GM19395 (cell line): ENCODE data around the gene SIVA1.
"Not testable (repeated sequence)": the region's sequence is repeated elsewhere in the genome, so short reads cannot be mapped to it uniquely, and the experiment has no call there.

Source experiments
- ATAC-seq: cut with Tn5 transposase; IDR thresholded peaks from one replicate; pipeline ENCODE4 v1.9.1; 2021; ENCODE audit warnings: mild to moderate bottlenecking, moderate library complexity; ENCODE audit not compliant: unreplicated experiment

The SIVA1 gene

DNA sequence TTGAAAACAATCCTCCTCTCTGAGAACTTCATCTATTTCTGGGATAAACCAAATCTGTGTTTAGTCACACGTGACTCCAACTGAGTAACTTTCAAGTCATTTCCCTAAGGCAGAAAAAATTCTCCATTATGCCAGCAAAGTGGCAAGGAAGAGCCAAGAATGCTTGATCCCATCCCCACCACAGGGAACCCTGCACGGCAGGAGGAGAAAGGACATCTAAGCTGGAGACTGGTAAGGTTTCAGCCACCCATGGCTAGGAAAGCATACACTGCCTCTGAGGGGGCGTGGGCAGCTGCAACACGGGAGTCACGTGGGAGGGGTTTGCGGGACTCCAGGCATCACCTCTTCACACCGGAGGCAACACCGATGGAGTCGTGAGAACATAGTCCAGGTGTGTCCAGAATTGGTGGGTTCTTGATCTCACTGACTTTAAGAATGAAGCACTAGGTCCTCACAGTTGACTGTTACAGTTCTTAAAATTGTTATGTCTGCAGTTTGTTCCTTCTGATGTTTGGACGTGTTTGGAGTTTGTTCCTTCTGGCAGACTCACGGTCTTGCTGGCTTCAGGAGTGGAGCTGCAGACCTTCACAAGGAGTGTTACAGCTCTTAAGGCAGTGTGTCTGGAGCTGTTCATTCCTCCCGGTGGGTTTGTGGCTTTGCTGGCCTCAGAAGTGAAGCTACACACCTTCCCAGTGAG lies 2.7 kb upstream of the SIVA1 start:
- no peak for ATAC-seq

DNA sequence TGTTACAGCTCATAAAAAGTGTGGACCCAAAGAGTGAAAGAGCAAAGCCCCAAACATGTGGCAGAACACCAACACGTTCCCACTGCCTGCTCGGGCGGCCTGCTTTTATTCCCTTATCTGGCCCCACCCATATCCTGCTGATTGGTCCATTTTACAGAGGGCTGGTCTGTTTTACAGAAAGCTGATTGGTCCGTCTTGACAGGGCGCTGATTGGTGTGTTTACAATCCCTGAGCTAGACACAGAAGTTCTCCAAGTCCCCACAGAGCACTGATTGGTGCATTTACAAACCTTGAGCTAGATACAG lies 2.2 kb upstream of the SIVA1 start:
- not testable (repeated sequence) for ATAC-seq

DNA sequence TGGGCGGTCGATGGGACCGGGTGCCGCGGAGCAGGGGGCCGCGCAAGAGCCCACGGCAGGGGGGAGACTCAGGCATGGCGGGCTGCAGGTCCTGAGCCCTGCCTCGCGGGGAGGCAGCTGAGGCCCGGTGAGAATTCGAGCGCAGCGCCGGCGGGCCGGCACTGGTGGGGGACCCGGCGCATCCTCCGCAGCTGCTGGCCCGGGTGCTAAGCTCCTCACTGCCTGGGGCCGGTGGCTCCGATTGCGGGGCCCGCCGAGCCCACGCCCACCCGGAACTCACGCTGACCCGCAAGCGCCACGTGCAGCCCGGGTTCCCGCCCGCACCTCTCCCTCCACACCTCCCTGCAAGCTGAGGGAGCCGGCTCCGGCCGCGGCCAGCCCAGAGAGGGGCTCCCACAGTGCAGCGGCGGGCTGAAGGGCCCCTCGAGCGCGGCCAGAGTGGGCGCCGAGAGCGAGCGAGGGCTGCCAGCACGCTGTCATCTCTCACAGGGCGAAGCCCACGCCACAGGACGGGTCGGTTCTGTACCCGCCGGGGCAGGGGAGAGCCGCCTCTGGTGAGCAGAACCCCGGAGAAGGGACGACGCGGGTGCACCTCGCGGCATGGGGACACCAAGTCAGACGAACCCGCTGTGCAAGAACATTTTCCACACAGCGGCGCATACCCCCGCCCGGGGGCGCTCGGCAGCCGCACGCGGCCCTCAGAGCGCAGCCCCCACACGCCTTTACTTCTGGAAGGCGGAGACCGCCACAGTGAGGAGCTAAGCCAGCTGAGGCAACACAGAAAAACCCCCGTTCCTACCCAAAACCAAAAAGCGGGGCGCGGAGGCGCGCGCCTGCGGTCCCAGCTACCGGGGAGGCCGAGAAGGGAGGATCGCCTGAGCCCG lies 1.2 kb upstream of the SIVA1 start:
- ATAC-seq: no peak

DNA sequence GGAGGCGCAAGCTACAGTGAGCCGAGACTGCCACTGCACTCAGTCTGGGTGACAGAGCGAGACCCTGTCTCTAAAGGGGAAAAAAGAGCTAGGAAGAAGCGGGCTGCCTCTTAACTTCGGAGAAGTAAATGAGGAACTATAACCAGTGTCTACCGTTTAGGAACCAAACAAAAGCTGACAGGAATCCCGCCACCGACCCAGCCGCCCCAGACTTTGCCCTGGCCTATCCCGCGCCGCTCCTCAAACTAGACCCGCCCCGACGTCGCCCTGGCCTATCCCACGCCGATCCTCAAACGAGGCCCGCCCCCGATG lies 568 bp upstream of the SIVA1 start:
- ATAC-seq: peak; percentile 86

DNA sequence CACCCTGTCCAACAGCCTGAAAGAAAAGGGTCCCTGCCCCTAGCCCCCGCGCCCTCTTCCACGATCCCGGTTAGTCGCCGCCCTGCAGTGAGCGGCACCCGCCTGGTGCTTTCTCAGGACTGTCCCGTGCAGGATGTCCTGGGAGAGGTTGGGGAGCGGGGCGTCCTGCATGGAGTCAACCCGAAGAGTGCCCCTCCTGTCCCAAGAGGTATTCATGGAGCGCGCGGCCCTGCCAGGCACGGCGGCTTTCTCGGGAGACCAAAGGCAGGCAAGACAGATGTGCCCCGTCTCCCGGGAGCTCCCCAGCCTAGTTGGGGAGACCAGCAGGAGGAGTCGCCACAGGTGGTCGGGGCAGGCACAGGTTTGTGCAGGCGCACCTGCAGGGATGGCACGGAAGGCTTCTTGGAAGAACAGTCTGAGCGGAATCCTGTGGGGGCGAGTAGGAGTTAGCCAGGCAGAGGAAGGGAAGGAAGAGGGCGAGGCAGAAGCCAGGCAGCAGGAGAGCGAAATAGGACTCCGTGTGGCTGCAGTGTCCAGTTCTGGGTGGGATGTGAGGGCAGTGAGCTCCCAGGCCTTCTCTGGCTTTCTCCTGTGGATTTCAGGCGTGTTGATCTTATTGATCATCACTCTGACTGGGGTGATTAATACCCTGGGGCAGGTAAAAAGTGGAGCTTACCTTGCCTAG lies 723 bp downstream of the SIVA1 start:
- no peak for ATAC-seq

DNA sequence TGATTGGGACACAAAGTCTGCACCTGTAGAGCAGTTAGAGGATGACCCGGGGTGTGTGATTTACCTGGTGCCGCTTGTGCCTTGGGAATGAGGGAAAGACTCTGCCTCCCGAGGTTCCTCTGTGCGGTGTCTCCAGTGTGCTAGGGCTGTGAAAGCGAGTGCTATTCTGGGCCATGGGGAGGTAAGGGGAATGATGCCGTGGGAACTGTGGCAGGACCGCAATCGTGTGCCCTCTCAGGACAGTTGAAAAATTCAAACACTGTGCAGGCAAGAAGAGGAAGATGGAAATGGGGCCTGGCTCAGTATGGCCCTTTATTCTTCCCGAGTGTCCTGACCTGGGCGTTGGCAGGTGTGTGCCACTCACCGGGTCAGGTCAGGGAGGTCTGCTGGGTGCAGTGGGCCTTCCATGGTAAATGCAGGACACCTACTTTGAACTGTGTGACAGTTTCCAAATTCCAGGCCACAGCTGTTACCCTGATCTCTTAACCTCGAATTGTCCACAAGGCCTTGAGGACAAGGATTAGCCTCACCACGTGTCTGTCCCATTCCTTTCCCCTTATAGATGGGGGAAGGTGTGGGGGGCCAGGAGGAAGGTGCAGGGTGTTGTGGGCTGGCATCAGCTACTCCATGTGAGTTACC lies 1.4 kb downstream of the SIVA1 start:
- no peak for ATAC-seq

DNA sequence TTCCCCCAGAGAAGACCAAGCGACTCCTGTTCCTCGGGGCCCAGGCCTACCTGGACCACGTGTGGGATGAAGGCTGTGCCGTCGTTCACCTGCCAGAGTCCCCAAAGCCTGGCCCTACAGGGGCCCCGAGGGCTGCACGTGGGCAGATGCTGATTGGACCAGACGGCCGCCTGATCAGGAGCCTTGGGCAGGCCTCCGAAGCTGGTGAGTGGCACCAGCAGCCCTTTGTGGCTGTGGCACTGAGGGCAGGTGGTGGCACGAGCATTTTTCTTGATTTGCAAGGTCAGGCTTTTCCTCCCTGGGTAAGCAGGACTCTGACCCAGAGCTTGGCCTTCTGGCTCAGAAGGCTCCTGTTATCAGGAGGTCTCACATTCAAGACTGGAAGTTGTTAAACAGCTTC lies 2.7 kb downstream of the SIVA1 start:
- no peak for ATAC-seq

DNA sequence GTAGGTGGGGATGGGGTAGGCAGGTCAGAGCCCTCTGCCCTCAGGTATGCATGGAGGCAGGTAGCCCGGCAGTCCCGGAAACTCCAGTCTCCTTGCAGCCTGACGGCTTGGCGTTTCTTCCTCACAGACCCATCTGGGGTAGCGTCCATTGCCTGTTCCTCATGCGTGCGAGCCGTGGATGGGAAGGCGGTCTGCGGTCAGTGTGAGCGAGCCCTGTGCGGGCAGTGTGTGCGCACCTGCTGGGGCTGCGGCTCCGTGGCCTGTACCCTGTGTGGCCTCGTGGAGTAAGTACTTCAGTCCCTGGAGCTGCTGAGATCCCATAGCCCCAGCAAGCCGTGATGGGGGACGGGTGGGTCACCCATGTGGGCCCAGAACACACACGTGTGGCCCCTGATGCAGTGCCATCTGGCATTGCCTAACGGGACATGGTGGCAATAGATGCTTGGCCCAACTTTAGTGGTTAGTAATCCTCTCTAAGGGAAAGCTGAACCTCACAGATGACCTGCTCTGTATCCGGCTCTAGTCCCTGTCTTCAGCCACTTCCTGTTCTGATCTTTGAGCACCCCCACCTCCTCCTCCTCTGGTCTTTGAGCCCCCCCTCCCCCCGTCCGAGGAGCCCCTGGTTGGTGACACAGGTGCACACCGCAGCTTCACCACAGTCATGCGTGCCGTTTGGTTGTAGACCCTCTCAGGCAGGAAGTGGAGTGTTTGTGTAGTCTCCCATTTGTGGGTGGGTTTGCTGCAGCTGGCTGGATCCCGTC lies 3.7 kb downstream of the SIVA1 start:
- no peak for ATAC-seq

DNA sequence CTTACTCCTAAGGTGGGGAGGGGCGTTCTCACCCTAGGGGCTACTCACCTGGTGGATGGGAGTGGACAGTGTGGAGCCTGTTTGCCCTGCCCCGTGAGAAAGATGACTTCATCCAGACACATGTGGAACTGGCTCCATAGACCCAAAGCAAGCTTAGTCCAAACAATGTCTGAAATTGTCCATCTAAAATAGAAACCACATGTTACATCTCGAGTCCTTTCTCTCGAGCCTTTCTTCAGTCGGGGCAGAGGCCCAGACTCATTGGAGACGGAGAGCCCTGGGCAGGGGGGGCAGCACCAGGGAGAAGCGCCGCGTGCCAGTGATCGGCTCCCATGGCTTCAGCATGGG lies 4.3 kb downstream of the SIVA1 start:
- no peak for ATAC-seq

DNA sequence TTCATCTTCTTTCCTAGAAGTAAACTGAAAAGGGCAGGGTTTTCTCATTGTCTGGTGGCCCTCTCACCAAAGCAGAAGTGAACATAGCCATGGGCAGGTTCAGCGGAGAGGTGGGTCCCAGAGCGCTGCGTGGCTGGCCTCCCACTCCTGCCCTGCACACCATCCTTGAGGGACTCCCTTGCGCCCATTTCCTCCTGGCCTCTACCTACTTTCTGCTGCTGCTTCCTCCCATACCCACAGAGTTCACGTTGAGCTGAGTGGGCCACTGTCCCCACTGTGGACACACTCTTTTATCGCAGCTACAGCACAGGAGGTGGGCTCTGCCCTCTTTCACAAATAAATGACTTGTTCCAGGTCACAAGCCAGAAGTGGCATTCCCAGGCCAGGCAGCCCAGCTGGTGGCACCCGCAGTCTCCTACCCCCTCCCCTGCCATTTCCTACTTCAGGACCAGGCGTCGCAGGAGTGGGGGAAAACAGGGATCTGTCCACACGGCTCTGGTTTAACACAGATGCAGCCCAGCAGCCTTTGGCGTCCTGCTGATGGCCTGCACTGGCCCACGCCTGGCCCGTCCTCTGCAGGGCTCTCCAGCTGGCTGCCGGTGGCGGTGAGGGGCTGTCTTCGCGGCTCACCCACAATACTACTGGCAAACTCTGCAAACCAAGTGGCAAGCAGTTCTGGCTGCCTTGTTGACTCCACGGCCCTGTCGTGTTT lies 4.9 kb downstream of the SIVA1 start:
- ATAC-seq: no peak

DNA sequence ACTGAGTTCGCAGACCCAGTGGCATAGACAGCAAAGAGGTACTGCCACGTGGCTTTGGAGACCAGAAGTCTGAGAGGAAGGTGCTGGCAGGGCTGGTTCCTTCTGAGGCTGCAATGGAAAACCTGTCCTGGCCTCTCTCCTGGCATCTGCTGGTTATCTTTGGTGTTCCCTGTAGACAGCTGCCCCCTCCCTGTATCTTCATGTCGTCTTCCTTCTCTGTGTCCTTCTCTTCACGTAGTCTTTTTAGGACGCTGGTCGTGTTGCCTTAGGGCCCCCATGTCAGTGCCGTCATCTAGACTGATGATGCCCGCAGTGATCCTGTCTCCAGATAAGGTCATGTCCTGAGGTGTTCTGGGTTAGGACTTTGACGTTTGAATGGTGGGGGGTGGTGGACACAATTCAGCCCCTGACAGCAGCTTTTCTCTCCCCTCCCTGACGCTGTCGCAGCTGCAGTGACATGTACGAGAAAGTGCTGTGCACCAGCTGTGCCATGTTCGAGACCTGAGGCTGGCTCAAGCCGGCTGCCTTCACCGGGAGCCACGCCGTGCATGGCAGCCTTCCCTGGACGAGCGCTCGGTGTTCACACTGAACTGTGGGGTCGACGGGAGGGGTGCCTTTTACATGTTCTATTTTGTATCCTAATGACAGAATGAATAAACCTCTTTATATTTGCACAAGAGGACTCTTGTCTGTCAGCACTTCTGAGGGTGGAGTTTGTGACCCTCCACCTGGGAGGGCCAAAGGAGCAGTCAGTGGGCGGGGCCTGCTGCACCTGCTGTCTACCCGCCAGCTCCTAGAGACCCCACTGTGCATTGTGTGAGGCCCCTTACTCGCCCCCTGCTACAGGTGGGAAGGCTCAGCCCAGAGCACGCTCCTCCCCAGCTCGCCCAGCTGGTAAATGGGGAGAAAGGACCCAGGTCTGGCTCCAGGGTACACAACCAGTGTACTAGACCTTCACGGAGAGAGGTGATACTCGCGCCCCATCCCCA lies 6.3 kb downstream of the SIVA1 start:
- ATAC-seq: no peak

DNA sequence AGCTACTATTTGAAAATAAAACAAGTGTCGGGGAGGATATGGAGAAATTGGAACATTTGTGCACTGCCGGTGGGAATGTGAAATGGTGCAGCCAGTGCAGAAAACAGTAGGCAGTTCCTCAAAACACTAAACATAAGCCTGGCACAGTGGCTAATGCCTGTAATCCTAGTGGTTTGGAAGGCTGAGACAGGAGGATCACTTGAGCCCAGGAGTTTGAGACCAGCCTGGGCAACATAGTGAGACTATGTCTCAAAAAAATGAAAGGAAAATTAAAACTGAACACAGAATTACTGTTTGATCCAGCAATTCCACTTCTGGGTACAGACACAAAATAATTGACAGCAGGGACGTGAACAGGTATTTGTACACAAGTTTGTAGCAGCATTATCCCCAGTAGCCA lies 12.6 kb downstream of the SIVA1 start:
- no peak for ATAC-seq

DNA sequence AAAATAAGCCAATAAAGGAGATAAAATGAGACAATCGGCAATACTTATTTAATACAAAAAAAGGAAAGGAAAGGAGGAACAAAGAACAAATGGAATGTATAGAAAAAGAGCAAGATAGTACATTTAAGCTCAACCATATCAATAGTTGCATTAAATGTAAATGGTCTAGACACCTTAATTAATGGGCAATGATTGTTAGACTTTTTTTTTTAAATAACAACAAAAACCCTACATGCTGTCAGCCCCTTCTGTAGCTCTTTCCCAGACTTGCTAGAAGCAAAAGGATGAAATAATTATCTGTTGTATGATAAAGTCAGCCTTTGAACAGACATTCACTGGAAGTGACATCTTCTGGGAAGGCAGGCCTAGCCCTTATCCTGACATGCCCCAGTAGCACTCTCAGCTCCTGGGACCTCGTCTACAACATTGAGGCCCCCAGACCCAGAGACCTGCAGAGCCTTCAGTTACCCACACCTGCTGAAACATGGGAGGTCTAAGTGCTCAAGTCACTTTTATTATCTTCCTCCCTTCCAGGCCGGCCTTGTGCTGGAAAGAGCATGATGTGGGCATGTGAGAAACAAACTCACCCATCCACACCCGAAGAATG lies 13.4 kb downstream of the SIVA1 start:
- no peak for ATAC-seq

DNA sequence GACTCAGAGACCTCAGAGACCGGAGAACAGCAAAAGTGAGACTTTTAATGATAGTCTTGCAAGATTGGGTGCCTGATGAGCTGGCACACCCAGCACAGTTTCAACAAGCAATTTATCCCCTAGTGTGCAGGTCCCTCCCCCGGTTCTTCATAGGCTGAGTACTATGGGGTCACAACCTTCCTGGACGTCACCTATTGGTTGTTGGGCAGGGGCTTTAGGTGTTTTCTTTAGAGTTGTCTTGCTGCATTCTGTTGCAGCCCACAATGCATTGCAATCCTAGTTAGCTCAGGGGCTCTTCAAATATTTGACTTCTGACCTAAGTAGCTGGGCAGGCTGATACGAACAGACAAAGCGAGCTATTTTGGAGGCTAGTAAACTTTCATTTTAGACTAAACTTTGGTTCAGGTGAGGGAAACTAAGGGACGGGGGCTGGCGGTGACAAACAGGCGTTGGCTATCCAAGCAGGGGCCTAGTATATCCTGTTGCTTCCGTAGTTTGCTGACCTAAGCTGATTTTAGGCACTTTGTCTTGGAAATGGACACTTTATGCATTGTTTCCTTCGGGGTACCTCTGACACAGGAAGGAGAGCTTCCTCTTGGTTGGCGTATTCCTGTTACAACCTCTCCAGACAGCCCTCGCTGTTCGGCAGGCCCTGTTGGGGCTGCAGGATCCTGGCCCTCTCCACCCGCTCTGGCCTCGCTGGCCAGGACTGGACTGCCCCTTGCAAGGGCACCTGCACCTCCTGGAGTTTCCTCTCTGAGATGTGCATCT lies 14.1 kb downstream of the SIVA1 start:
- ATAC-seq: no peak

DNA sequence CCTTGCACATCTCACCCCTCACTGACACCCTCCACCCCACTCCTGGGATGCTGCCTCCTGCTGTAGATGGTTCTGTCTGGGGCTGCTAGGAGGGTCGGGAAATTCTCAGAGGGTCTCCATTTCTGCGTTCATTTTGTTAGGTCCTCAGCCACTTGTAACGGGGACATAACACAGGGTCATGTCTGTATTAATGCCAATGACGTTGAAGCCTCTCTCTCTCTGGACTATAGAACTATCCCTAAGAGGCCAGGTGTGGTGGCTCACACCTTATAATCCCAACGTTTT lies 14.6 kb downstream of the SIVA1 start:
- no peak for ATAC-seq

DNA sequence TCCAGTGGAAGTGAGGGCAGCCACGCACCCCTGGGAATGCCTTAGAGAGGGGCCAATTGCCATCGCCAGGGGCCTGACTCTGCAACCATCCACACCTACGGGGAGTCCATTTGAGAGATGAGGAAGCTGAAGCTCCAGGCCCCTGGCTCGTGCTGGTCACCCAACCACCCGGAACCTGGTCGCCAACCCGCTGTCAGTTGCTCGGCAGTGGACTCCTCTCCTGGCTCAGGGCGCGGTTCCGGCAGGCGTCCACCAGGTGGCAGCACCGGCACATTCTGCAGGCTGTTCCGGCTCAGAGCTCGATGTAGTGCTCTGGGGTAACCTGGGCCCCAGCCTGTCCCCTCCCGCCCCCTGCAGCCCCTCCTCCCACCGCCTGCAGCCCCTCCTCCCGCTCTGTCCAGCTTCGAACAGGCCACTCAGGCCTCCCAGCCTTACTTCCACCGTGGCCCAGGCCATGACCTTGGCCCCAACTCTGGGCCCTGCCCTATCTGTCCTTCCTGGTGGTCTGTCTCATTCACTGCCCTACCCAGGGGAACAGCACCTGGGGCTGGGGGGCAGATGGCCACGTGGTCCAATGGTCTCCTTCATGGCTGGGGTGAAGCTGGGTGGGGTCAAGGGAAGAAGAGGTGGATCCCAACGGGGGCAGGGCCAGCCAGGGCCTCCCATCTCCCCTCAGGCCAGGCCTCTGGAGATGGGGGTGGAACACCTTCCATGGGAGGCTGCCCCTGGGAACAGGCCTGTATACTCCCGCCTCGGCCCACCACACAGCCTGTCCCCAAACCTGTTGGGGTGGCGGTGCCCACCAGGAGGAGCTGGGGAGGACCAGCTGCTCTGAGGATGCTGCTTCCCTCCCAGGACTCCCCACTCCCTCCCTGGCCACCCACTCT lies 15.7 kb downstream of the SIVA1 start:
- peak; percentile 75 for ATAC-seq

DNA sequence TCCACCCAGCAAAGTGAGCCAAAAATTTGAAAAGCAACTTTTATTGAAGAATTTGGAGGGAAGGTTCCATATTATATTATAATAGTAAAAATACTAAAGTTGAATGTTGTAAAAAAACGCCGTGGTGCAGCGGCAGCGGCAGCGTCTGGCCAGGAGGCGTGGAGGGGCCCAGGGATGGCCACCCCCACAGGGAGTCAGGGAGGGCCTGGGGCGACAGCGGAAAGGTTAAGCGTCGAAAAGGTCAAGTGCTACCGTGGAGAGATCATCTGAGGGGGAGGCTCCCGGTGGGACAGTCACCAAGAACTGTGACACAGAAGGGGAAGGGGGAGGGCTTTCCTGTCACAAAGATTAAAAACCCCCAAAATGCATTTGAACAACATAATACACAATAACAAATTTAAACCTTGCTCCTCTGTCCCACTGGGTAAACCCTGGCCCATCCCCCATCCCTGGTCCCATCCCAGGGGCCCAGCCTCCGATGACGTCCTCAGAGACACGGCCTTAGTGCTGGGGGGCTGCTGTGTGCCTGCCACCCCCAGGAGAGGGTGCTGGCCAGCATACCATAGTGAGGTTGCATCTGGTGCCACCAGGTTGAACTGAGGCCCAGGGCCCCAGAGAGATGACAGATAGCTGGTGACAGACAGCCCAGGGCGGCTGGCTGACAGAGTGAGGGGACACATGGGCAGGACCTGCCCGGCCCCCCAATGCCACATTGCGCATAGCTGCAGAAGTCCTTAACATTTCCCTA lies 16.6 kb downstream of the SIVA1 start:
- no peak for ATAC-seq
